Muscle of leg (tissue), 11 donors: ENCODE results near the gene FJX1. TPM values are rescaled to one million over a fixed set of nuclear protein-coding genes. Genes with fewer than 3 reads are reported as not detected.

ENCODE experiments used
- DNase-seq: peaks from one replicate; pipeline ENCODE4 v3.0.0; 2013
- H3K27ac ChIP-seq: one replicate; pipeline ENCODE4 v1.5.1; 2013; ENCODE audit warnings: mild to moderate bottlenecking, low read length, control low read depth
- H3K27me3 ChIP-seq: one replicate; pipeline ENCODE4 v1.6.1; 2013; ENCODE audit warnings: low read length; ENCODE audit not compliant: control insufficient read depth, insufficient read depth
- H3K36me3 ChIP-seq: one replicate; pipeline ENCODE4 v1.6.1; 2013; ENCODE audit warnings: low read length; ENCODE audit not compliant: control insufficient read depth, insufficient read depth
- H3K4me1 ChIP-seq: one replicate; pipeline ENCODE4 v1.6.1; 2013; ENCODE audit warnings: low read length; ENCODE audit not compliant: control insufficient read depth, insufficient read depth
- H3K4me3 ChIP-seq: one replicate; pipeline ENCODE4 v1.5.1; 2013; ENCODE audit warnings: low read length, control low read depth
- H3K9me3 ChIP-seq: replicated peaks from 2 replicates; pipeline ENCODE4 v1.6.1; 2013; ENCODE audit warnings: low read depth, low read length; ENCODE audit not compliant: control insufficient read depth
- WGBS: methylation state at CpG from one replicate; pipeline ENCODE4 v1.1.5; 2013; ENCODE audit warnings: missing lambda C conversion rate; ENCODE audit not compliant: insufficient coverage; 5-methylcytosine and 5-hydroxymethylcytosine counted together
- polyA plus RNA-seq, 8 donors: library from polyadenylated mRNA; unstranded; fragments of 120-200 nt; gene quantifications; one replicate each; pipeline versions ENCODE4 v1.2.1 to v1.2.3, GENCODE V29; 2013; ENCODE audit warnings: inconsistent platforms in 1 of 8, low replicate concordance in 1 of 8; ENCODE audit not compliant: insufficient read length in 8 of 8, insufficient read depth in 1 of 8
- total RNA-seq: library from RNA; stranded (reverse); fragments of 120-200 nt; gene quantifications from one replicate; pipeline ENCODE4 v1.2.4, GENCODE V29; 2013

Gene FJX1
- total and polyA plus RNA-seq, 9 donors: 6.2 to 17.2 (median 7.6) TPM

DNA sequence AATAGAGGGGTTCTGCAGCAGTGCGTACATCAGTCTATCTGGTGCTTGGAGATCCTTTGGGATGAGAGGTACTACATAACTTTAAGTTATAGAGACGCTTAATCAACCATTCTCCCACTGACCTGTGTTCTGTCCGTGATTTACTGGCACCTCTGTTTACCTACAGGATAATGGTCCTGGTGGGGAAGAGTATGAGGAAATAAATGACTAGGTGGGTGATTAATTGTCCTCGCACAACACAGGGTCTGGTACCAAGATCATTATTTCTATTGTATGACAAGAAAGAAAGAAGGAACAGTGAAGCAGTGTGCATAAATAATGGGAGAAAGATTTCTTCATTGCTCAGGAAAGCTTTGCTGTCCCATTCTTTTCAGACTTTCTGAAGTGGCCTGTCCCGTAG, 32.8 kb upstream of the FJX1 start:
- DNase-seq: no peak
- Histone ChIP-seq H3K27ac (no peak overlapping the region), H3K4me3 (no peak overlapping the region), H3K27me3 (peaks cover 10% of the 10 kb centered on the region), H3K9me3 (no peaks in the 10 kb centered on the region), H3K4me1 (no peaks in the 10 kb centered on the region), H3K36me3 (no peaks in the 10 kb centered on the region)
- 100% methylated on average over 1 of the region's 5 CpGs for WGBS

DNA sequence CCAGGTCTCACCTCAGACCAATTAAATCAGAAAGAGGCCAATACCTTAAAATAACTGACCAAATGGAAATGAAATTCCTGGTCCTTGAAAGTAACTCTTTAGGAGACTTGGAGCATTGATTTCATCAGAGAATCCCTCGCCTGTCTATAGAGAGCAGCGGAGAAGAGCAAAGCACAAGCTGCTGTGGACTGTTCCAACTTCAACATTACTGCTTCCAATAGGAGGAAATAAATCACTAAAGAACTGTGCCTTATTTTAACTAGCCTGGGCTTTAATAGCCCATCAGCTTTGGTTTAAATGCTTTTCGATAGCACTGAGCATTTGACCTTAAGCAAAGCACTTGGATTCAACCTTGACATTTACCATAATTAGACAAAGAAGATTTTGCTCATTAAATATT, 32.0 kb upstream of the FJX1 start:
- Histone ChIP-seq H3K4me1 (no peaks in the 10 kb centered on the region), H3K27me3 (peaks cover 11% of the 10 kb centered on the region), H3K4me3 (no peak overlapping the region), H3K27ac (no peak overlapping the region), H3K9me3 (no peaks in the 10 kb centered on the region), H3K36me3 (no peaks in the 10 kb centered on the region)
- no CpG with 5 or more reads among the region's 3 CpGs for WGBS
- DNase-seq: peak; percentile 49

- Histone ChIP-seq H3K27me3 (peaks cover 11% of the 10 kb centered on the region), H3K36me3 (no peaks in the 10 kb centered on the region), H3K9me3 (no peaks in the 10 kb centered on the region), H3K4me1 (no peaks in the 10 kb centered on the region), H3K27ac (no peak overlapping the region), H3K4me3 (no peak overlapping the region)
- WGBS: 91% methylated on average over 3 of the region's 3 CpGs
- no peak for DNase-seq
Observed at GRCh38 chr11:35587972-35588371, 30.3 kb upstream of the FJX1 start.

GRCh38 chr11:35588627-35589026, 29.6 kb upstream of the FJX1 start:
- WGBS: no CpG with 5 or more reads among the region's 4 CpGs
- Histone ChIP-seq H3K27ac (no peak overlapping the region), H3K36me3 (no peaks in the 10 kb centered on the region), H3K9me3 (no peaks in the 10 kb centered on the region), H3K4me1 (no peaks in the 10 kb centered on the region), H3K4me3 (no peak overlapping the region), H3K27me3 (peaks cover 11% of the 10 kb centered on the region)
- no peak for DNase-seq

- no peaks in the 10 kb centered on the region for H3K9me3 ChIP-seq
- DNase-seq: no peak
- H3K4me1 ChIP-seq: no peaks in the 10 kb centered on the region
- WGBS: no CpG with 5 or more reads among the region's 4 CpGs
- peaks cover 11% of the 10 kb centered on the region for H3K27me3 ChIP-seq
- no peak overlapping the region for H3K27ac ChIP-seq
- no peaks in the 10 kb centered on the region for H3K36me3 ChIP-seq
- H3K4me3 ChIP-seq: no peak overlapping the region
Observed at GRCh38 chr11:35589281-35589680, 29.0 kb upstream of the FJX1 start.

DNA sequence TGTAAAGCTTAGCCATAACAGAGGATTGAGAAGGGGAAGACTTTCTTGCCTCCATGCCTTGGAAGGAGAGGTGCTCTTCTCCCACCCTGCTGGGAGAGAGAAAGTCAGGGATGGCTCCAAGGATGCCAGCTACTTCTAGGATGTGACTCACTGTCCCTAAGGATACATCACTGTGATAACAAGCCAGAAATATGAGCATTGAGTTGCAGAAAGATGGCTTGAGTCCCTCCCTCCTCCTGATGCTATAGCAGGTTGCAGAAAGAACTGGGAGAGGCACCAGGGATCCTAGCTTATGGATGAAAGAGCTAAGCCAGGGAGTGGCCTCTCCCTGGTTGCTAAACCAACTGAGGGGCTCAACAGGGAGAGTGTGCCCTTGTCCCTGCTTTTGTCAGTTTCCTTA, 27.8 kb upstream of the FJX1 start:
- H3K36me3 ChIP-seq: no peaks in the 10 kb centered on the region
- H3K4me3 ChIP-seq: no peak overlapping the region
- H3K9me3 ChIP-seq: no peaks in the 10 kb centered on the region
- DNase-seq: no peak
- H3K4me1 ChIP-seq: no peaks in the 10 kb centered on the region
- H3K27me3 ChIP-seq: peaks cover 11% of the 10 kb centered on the region
- no peak overlapping the region for H3K27ac ChIP-seq

GRCh38 chr11:35593143-35593542, 25.1 kb upstream of the FJX1 start:
- Histone ChIP-seq H3K4me3 (no peak overlapping the region), H3K36me3 (no peaks in the 10 kb centered on the region), H3K27ac (no peak overlapping the region), H3K9me3 (no peaks in the 10 kb centered on the region), H3K4me1 (no peaks in the 10 kb centered on the region), H3K27me3 (peaks cover 8% of the 10 kb centered on the region)
- no peak for DNase-seq

DNA sequence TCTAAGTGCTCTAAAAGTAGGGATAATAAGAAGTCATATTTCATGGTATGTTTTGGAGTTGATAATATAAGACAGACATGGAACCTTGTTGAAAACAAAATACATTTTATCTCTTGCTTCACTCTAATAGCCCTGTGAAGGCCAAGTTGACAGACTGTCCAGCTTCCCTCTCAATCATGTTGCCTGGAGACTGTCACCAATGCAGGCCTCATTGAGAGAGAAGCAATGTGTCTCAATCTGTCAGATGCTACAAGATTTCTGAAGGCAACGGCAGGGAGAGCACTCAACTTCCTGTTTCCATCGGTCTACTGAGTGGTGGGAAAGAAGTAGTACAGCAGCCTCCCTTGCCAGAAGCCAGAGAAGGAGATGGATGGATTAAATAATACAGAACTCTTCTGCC, 23.6 kb upstream of the FJX1 start:
- Histone ChIP-seq H3K4me1 (no peaks in the 10 kb centered on the region), H3K9me3 (no peaks in the 10 kb centered on the region), H3K36me3 (no peaks in the 10 kb centered on the region), H3K27me3 (peaks cover 7% of the 10 kb centered on the region), H3K4me3 (no peak overlapping the region), H3K27ac (no peak overlapping the region)
- no CpG with 5 or more reads among the region's 2 CpGs for WGBS
- DNase-seq: no peak

GRCh38 chr11:35598254-35599125, 19.8 kb upstream of the FJX1 start:
- Histone ChIP-seq H3K4me3 (no peak overlapping the region), H3K36me3 (no peaks in the 10 kb centered on the region), H3K27me3 (peaks cover 8% of the 10 kb centered on the region), H3K9me3 (no peaks in the 10 kb centered on the region), H3K4me1 (no peaks in the 10 kb centered on the region), H3K27ac (no peak overlapping the region)
- 100% methylated on average over 1 of the region's 3 CpGs for WGBS
- no peak for DNase-seq

- Histone ChIP-seq H3K4me1 (peaks cover 2% of the 10 kb centered on the region), H3K27me3 (peaks cover 8% of the 10 kb centered on the region), H3K27ac (no peak overlapping the region), H3K4me3 (no peak overlapping the region), H3K9me3 (no peaks in the 10 kb centered on the region), H3K36me3 (no peaks in the 10 kb centered on the region)
- WGBS: 20% methylated on average over 2 of the region's 4 CpGs
- no peak for DNase-seq
Observed at GRCh38 chr11:35600331-35600838, 17.9 kb upstream of the FJX1 start.
